Ureter (tissue), 1 donor: ENCODE results near the gene TCAF1. TPM values are rescaled to one million over a fixed set of nuclear protein-coding genes. Genes with fewer than 3 reads are reported as not detected.
"Not testable (repeated sequence)": the region's sequence is repeated elsewhere in the genome, so short reads cannot be mapped to it uniquely, and the experiment has no call there.

ENCODE experiments used
- DNase-seq: peaks from one replicate; pipeline ENCODE4 v3.0.0-alpha.2; 2020; ENCODE audit warnings: low spot score
- total RNA-seq: library from RNA; stranded (reverse); gene quantifications from one replicate; pipeline ENCODE4 v1.2.4, GENCODE V29; 2023
- donor health status: DM: yes; HTN: yes; CAD: no.

TCAF1 gene
- total RNA-seq, 1 donor from 2014 or later, result 40.6 TPM

- DNase-seq, result not testable (repeated sequence)
These were observed 30.4 kb downstream of the TCAF1 start for GRCh38 chr7:143871534-143871933.

GRCh38 chr7:143857994-143858393, 44.0 kb downstream of the TCAF1 start:
- DNase-seq, result not testable (repeated sequence)

GRCh38 chr7:143855443-143855842, 46.5 kb downstream of the TCAF1 start:
- DNase-seq, result not testable (repeated sequence)

DNA sequence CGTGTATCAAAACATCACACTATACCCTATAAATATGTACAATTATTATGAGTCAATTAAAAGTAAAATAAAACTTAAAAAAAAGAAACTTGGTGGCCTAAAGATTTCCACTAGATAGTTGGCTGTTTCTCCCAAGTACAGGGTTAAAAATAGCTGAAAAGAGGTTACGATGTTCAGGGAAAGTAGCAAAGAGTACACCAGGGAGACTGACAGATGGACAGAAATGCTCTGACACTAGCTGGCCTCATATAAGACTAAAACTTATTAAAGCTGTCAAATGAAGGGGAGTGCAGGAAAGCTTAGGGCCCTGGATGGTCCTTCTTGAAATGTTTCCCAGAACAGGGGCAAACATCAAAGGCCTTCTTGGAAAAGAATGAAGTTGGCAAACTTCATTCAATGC, 51.3 kb downstream of the TCAF1 start:
- no peak for DNase-seq

DNA sequence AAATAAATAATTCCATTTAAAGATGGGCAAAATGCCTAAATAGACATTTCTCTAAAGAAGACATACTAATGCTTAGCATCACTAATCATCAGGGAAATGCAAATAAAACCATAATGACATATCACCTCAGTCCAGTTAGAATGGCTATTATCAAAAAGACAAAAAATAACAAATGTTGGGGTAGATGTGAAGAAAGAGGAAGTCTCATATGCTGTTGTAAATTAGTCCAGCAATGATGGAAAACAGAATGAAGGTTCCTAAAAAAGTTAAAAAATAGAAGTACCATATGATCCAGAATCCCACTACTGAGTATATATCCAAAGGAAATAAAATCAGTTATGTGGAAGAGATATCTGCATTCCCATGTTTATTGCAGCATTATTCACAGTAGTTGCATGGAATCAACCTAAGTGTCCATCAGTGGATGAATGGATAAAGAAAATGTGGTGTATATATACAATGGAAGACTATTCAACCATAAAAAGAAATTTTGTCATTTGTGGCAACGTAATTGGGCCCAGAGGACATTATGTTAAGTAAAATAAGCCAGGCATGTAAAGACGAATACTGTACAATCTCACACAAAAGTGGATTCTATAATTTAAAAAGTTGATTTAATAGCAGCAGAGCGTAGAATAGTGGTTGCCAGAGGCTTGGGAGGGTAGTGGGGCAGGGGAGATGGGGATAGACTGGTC, 52.0 kb downstream of the TCAF1 start:
- DNase-seq, result peak; percentile 35

- DNase-seq, result no peak
These were observed 53.8 kb downstream of the TCAF1 start for GRCh38 chr7:143848192-143848591.

DNA sequence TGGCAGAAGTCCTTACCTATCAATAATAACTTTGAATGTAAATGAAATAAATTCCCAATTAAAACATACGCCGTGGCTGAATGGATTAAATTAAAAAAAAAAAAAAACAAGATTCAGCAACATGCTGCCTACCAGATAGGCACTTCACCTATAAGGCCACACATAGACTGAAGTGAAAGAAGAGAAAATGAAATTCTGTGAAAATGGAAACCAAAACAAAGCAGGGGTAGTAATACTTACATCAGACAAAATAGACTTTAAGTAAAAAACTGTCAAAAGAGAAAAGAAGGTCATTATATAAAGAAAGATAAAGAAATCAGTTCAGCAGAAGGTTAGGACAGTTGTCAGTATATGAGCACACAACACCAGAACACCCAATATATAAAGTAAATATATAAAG, 55.3 kb downstream of the TCAF1 start:
- no peak for DNase-seq

DNA sequence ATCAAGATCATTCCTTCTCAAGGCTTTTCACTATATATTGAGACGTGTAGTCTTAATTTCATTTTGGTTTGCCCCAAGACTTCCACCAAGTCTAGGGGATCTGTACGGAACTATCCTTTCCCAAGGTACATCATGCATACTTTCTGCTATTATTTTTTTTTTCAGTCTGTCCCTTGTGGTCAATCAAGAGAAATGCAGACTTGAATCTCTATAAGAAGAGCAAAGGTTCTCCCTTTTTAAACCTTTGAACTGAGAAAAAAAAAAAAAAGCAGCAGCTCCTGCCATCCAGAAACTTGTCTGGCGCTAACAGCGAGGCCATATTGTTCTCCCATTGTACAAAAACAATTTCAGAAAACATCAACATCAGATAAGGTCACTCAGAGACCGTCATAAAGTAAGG, 60.3 kb downstream of the TCAF1 start:
- not testable (repeated sequence) for DNase-seq

- not testable (repeated sequence) for DNase-seq
These were observed 61.9 kb downstream of the TCAF1 start for GRCh38 chr7:143840062-143840461.

- DNase-seq, result peak; percentile 94
These were observed 64.8 kb downstream of the TCAF1 start for GRCh38 chr7:143837223-143837622.

DNA sequence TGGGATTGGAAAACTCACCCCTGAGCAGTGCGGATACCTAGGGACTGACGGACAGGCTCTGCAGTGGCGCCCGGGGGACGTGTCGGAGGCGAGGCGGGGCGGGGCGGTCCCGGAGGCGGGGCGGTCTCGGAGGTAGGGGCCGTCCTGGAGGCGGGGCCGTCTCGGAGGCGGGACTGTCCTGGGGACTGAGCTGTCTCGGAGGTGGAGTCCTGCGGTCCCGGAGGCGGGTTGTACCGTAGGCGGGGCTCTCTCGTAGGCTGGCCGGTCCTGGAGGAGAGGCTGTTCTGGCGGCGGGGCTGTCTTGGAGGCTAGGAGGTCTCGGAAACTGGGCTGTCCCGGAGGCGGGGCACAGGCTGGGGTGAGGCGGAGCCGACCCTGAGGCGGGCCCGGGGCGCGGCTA, 65.4 kb downstream of the TCAF1 start:
- peak; percentile 97 for DNase-seq

GRCh38 chr7:143836088-143836487, 65.9 kb downstream of the TCAF1 start:
- not testable (repeated sequence) for DNase-seq

DNA sequence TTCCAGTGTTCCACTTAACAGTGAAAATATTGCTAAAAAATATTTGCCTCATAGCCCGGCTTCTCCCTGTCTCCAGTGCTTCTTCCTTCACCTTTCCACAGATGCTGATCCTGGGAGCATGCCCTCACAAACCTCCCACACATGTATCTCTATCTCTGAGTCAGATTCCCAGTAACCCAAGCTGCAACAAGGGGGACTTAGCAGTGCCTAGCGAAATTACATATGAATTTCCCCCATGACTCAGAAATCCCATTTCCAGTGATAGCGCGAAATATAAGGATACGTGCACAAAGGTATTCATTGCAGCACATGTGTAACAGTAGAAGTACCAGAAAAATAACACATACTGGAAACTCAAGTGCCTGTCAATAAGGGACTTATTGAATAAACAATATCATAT, 75.4 kb downstream of the TCAF1 start:
- DNase-seq, result not testable (repeated sequence)

GRCh38 chr7:143824295-143825135, 77.5 kb downstream of the TCAF1 start:
- not testable (repeated sequence) for DNase-seq

GRCh38 chr7:143823634-143824294, 78.2 kb downstream of the TCAF1 start:
- DNase-seq, result not testable (repeated sequence)

DNA sequence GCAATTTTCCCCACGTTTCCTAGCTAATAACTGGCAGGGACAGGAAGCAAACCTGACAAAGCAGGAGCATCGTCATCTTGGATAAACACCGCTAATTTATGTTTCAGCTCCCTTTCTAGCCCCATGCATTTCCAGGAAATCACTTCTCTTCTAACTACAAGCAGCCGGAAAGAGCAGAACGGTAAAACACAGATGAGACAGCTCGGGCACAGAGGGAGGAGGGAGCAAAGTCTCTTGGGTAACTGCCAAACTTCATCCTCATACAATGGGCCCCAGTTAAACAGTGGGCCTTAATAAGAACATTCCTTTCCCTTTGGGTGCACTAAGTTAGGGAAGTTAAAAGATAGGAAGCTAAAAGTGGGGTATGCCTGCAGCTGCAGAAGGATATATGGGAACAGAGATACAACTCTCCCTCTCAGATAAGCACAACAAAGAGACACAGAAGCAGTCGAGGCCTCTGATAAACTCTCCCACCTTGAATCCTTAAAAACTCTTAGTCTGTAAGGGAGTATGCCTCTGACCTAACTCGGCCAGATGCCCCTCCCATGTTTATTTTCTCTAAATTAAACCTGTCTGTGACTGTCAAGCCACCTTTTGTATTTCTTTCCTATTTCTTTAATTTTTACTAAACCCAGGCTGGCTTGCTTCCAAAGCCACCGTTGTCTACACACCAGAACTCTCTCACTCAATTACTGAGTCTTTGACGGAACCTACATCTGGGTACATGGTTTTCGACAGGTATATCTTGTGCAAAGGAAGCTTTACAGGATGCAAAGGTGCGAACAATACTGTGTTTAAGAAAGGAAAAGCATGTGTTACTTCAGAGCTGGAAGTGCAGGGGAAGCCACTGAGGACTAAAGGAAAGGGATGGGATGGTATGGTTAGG, 80.3 kb downstream of the TCAF1 start:
- not testable (repeated sequence) for DNase-seq

DNA sequence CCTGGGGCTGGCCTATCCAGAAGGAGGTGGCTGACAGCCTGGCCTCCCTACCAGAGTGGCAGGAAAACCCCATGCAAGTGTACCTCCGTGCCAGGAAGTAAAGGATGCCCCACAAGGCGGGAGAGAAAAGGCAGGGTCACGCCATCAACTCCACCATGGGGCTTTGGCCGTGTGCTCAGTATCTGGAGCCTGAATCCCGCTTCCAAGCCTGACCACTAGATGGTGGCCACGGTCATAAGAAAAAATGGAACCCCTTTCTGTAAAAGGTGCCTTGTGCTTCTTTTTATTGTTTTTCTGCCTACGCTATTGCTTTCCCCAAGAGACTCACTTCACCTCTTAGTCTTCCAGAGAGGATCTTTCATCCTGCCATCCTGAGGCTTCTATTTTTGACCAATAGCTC, 84.1 kb downstream of the TCAF1 start:
- not testable (repeated sequence) for DNase-seq

DNA sequence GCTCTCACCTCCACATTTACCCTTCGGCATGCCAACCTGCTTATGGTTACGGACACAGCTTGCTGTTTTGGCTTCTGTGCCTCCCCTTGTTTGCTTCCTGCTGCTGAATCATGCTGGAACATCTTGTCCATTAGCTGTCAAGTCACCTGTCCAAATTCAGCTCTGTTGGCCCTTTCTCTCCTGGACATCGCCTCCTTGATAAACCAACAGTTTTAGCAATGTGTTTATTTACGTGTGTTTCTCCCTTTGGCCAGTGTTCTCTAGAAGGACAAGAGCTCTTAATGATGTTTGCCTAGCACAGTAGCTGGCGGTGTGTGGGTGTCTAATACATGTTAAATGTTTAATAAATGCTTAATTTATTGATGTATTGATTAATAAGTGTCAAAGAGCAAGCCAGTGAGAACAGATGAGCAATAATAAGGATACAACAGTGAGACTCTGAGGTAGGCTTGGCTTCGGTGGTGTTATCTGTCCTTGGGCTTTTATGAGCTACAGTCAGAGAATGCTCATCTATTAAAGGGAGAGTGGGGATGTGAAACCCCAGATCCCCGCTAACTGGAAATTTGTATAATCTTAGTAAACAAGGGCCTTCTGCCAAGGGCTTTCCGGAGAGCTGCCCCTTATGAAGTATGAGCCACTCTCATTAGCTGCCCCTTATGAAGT, 85.4 kb downstream of the TCAF1 start:
- not testable (repeated sequence) for DNase-seq

- DNase-seq, result not testable (repeated sequence)
These were observed 91.3 kb downstream of the TCAF1 start for GRCh38 chr7:143810639-143811038.

DNA sequence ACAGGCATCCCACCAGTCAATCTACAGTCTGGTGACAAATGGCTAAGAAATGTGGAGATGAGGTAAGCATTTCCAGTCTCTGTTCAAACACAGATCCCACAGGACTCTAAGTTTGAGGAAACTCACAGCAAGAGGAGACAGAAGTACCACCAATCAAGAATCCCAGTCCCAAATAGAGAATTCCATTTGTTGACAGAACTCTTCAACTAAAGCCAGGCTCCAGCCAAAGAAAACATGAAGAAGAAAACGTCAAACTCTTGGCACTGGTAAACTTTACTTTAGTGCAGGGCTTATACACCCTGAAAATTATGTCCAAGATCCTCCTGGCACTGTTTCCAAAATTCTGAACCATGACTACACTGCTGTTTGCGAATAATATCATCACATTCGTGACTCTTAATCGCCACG, 95.3 kb downstream of the TCAF1 start:
- DNase-seq, result not testable (repeated sequence)
